Measurements from ENCODE around the gene MAB21L4.

DNA sequence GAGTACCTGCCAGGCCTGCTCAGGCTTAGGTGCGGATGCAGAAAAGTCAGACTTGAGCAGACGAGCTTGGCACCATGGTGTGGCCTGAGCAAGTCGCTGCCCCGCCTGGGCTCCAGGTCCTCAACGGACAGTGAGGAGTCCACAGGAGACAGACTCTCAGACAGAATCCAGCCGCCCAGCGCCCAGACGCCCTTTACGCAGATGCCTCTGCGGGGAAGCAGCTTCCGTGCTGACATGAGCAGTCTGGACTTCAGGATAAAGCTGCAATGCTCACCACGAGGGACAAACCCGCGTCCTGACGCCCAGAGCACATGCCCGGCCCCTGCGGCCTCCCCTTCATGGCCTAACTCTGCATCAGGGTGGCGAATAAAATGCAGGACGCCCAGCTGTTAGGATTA is 3.5 kb upstream of the MAB21L4 start:
- TF ChIP-seq POLR2A (IDR thresholded peaks at IDR 0.05; ENCODE audit: borderline replicate concordance, extremely low read depth, insufficient read depth, insufficient read length), result no peak
- TF ChIP-seq, protein P1, sequence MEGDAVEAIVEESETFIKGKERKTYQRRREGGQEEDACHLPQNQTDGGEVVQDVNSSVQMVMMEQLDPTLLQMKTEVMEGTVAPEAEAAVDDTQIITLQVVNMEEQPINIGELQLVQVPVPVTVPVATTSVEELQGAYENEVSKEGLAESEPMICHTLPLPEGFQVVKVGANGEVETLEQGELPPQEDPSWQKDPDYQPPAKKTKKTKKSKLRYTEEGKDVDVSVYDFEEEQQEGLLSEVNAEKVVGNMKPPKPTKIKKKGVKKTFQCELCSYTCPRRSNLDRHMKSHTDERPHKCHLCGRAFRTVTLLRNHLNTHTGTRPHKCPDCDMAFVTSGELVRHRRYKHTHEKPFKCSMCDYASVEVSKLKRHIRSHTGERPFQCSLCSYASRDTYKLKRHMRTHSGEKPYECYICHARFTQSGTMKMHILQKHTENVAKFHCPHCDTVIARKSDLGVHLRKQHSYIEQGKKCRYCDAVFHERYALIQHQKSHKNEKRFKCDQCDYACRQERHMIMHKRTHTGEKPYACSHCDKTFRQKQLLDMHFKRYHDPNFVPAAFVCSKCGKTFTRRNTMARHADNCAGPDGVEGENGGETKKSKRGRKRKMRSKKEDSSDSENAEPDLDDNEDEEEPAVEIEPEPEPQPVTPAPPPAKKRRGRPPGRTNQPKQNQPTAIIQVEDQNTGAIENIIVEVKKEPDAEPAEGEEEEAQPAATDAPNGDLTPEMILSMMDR (IDR thresholded peaks at IDR 0.05 in 2 of 3, conservative IDR thresholded peaks at IDR 0.05 in 1 of 3; ENCODE audit: borderline replicate concordance in 1 of 3, insufficient read depth in 1 of 3, low read depth in 2 of 3, low read length in 2 of 3), result no peak
- TF ChIP-seq JUND (IDR thresholded peaks at IDR 0.05), result no peak
- no peak for TF ChIP-seq POLR2AphosphoS5 (IDR thresholded peaks at IDR 0.05; ENCODE audit: low read depth, low read length)
- TF ChIP-seq, protein P2, sequence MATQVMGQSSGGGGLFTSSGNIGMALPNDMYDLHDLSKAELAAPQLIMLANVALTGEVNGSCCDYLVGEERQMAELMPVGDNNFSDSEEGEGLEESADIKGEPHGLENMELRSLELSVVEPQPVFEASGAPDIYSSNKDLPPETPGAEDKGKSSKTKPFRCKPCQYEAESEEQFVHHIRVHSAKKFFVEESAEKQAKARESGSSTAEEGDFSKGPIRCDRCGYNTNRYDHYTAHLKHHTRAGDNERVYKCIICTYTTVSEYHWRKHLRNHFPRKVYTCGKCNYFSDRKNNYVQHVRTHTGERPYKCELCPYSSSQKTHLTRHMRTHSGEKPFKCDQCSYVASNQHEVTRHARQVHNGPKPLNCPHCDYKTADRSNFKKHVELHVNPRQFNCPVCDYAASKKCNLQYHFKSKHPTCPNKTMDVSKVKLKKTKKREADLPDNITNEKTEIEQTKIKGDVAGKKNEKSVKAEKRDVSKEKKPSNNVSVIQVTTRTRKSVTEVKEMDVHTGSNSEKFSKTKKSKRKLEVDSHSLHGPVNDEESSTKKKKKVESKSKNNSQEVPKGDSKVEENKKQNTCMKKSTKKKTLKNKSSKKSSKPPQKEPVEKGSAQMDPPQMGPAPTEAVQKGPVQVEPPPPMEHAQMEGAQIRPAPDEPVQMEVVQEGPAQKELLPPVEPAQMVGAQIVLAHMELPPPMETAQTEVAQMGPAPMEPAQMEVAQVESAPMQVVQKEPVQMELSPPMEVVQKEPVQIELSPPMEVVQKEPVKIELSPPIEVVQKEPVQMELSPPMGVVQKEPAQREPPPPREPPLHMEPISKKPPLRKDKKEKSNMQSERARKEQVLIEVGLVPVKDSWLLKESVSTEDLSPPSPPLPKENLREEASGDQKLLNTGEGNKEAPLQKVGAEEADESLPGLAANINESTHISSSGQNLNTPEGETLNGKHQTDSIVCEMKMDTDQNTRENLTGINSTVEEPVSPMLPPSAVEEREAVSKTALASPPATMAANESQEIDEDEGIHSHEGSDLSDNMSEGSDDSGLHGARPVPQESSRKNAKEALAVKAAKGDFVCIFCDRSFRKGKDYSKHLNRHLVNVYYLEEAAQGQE (IDR thresholded peaks at IDR 0.05; ENCODE audit: low read depth), result no peak
- TF ChIP-seq RAD21 (IDR thresholded peaks at IDR 0.05; ENCODE audit: low read depth), result no peak
- TF ChIP-seq EZH2phosphoT487 (IDR thresholded peaks at IDR 0.05; ENCODE audit: borderline replicate concordance), result no peak
- no peak for TF ChIP-seq SIN3A (IDR thresholded peaks at IDR 0.05; ENCODE audit: low read depth)
- TF ChIP-seq, protein P3, sequence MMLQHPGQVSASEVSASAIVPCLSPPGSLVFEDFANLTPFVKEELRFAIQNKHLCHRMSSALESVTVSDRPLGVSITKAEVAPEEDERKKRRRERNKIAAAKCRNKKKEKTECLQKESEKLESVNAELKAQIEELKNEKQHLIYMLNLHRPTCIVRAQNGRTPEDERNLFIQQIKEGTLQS (IDR thresholded peaks at IDR 0.05), result no peak
- no peak for TF ChIP-seq EZH2 (IDR thresholded peaks at IDR 0.05)
- no peak for TF ChIP-seq SRF (IDR thresholded peaks at IDR 0.05; ENCODE audit: low read depth)
